Peyer's patch (tissue), 4 donors: ENCODE measurements around the gene PARS2. TPM values are rescaled to one million over a fixed set of nuclear protein-coding genes. Genes with fewer than 3 reads are reported as not detected.
A peak's percentile ranks its signal among the peaks of the same experiment; 100 is the strongest.

Experiments used
- DNase-seq, 3 donors: peaks; one replicate each; pipeline ENCODE4 v3.0.0-alpha.2; 2017 to 2019
- H3K27ac ChIP-seq, 4 donors: fragments of 200-600 bp; sonication (generic); one replicate each; pipeline ENCODE4 v1.5.1; 2016 to 2019
- H3K27me3 ChIP-seq, 2 donors: fragments of 200-600 bp; sonication (generic); one replicate each; pipeline ENCODE4 v1.5.1; 2019
- H3K36me3 ChIP-seq, 3 donors: fragments of 200-600 bp; sonication (generic); one replicate each; pipeline ENCODE4 v1.5.1; 2016 to 2019
- H3K4me1 ChIP-seq, 4 donors: fragments of 200-600 bp; sonication (generic); one replicate each; pipeline ENCODE4 v1.5.1; 2016 to 2019
- H3K4me3 ChIP-seq, 4 donors: fragments of 200-600 bp; sonication (generic); 1 replicate in 3 of 4; 2 replicates in 1 of 4; pipeline ENCODE4 v1.5.1; 2016 to 2019; ENCODE audit warnings: mild to moderate bottlenecking in 1 of 4
- H3K9me3 ChIP-seq, 4 donors: fragments of 200-600 bp; sonication (generic); one replicate each; pipeline ENCODE4 v1.5.1; 2016 to 2019; ENCODE audit warnings: mild to moderate bottlenecking in 1 of 4
- POLR2A ChIP-seq, 2 donors: fragments of 450-650 bp; IDR thresholded peaks; one replicate each; pipeline ENCODE4 v1.5.1; 2017; ENCODE audit warnings: antibody characterized with exemption in 2 of 2, mild to moderate bottlenecking in 2 of 2, moderate library complexity in 2 of 2
- total RNA-seq, 4 donors: library from RNA; depleted of rRNA; stranded (reverse); fragments of >200 nt; gene quantifications; one replicate each; pipeline ENCODE4 v1.1.0, GENCODE V29; 2016
- TF ChIP-seq, protein P1 (sequence below), 6 experiments: fragments of 450-650 bp in 4 of 6; fragments of 200-600 bp in 2 of 6; sonication (generic) in 1 of 6; IDR thresholded peaks; one replicate each; pipeline ENCODE4 v1.5.1; 2017 to 2019; ENCODE audit warnings: antibody characterized with exemption in 6 of 6, mild to moderate bottlenecking in 3 of 6, moderate library complexity in 1 of 6

The PARS2 gene
- total RNA-seq, 4 donors from 2014 or later, result 1.7 to 10.0 (median 5.8) TPM

DNA sequence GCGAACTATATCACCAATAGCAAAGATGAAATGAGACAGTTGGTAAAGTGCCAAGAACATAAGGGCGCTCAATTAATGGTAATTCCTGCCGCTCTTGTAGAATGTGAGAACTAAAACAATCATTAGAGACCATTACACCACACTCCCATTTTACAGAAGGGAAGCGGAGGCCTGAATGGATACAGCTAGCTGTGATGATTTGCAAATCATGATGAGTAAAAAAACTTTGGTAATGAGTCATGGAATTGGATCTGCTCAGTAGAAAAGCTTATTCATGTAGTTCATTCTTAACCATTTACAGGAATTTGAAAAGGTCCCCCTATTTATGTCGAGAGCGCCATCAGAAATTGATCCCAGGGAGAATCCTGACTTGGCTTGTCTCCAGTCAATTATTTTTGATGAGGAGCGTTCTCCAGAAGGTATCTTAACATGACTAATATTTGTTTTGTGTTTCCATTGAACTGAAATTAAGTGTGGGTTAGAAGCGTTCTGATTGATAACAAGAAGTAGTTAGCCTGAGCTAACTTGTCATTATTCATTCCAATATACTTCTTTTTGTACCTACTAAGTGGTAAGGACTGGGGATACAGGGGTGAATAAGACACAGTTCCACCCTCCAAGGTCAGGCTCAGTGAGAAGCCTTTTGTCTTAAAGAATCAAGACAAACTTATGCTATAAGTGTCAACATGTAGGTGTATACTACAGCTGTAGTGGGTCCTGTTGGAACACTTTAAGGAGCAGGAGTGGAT lies 47.9 kb downstream of the PARS2 start:
- peaks cover 0 to 27% (median 0%) of the 10 kb centered on the region in 3 donors for H3K36me3 ChIP-seq
- peaks cover 0 to 17% (median 2%) of the 10 kb centered on the region in 4 donors for H3K4me1 ChIP-seq
- H3K27ac ChIP-seq, result peak overlapping the region; percentile 50 to 80 (median 78)
- no peak for DNase-seq
- no peaks in the 10 kb centered on the region for H3K9me3 ChIP-seq
- no peak for TF ChIP-seq POLR2A (IDR thresholded peaks at IDR 0.05)
- TF ChIP-seq, protein P1, sequence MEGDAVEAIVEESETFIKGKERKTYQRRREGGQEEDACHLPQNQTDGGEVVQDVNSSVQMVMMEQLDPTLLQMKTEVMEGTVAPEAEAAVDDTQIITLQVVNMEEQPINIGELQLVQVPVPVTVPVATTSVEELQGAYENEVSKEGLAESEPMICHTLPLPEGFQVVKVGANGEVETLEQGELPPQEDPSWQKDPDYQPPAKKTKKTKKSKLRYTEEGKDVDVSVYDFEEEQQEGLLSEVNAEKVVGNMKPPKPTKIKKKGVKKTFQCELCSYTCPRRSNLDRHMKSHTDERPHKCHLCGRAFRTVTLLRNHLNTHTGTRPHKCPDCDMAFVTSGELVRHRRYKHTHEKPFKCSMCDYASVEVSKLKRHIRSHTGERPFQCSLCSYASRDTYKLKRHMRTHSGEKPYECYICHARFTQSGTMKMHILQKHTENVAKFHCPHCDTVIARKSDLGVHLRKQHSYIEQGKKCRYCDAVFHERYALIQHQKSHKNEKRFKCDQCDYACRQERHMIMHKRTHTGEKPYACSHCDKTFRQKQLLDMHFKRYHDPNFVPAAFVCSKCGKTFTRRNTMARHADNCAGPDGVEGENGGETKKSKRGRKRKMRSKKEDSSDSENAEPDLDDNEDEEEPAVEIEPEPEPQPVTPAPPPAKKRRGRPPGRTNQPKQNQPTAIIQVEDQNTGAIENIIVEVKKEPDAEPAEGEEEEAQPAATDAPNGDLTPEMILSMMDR (IDR thresholded peaks at IDR 0.05), result no peak
- H3K27me3 ChIP-seq, result no peaks in the 10 kb centered on the region
- peak overlapping the region; percentile 60 to 81 (median 70) for H3K4me3 ChIP-seq

DNA sequence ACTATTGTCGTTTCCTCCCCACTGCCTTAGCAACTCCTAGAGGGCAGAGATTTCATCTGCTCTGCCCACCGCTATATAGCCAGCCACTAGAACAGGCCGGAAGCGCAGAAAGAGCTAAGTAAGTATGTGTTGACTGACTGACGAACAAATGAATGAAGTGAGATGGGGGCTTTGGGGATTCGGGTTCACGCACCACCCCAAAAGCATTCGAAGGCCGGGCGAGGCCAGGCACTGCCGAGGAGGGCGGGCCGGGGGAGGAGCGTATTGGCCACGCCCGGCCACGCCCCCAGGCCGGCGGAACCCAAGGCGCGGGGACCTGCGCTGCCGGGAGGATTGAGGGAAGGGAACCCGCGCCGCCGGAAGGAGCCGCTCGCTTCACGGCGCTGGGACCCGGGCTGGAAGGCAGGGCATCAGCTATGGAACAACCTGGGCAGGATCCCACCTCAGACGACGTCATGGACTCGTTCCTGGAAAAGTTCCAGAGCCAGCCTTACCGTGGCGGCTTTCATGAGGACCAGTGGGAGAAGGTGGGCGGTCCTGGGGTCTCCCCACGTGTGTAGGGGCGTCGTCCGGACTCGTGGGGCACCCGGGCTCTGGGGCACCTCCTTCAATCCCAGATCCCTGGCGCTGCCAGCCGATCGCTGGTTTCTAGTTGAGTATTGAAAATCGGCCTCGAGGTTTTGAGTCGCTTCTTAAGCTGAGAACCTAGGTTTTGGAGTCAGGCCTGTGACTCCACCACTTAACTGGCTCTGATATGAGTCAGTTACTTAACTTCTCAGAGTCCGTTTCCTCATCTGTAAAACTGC lies 48.6 kb downstream of the PARS2 start, which contains the start of gene TTC4:
Gene TTC4, plus strand, starts transcription at position 369 of the 806 bp plus-strand sequence. Its CDS starts 48 bp downstream, at position 417.
- peaks cover 0 to 20% (median 0%) of the 10 kb centered on the region in 3 donors for H3K36me3 ChIP-seq
- TF ChIP-seq, protein P1 (IDR thresholded peaks at IDR 0.05), result peak in 2 of 6 experiments; percentile 23 to 27
- peak; percentile 49 to 62 for TF ChIP-seq POLR2A (IDR thresholded peaks at IDR 0.05)
- no peaks in the 10 kb centered on the region for H3K27me3 ChIP-seq
- H3K4me3 ChIP-seq, result peak within 1 kb of the TSS; percentile 60 to 81 (median 70)
- DNase-seq, result peak; percentile 79 to 91 (median 90)
- H3K27ac ChIP-seq, result peak within 1 kb of the TSS; percentile 50 to 80 (median 78)
- no peaks in the 10 kb centered on the region for H3K9me3 ChIP-seq
- peaks cover 0 to 17% (median 2%) of the 10 kb centered on the region in 4 donors for H3K4me1 ChIP-seq

DNA sequence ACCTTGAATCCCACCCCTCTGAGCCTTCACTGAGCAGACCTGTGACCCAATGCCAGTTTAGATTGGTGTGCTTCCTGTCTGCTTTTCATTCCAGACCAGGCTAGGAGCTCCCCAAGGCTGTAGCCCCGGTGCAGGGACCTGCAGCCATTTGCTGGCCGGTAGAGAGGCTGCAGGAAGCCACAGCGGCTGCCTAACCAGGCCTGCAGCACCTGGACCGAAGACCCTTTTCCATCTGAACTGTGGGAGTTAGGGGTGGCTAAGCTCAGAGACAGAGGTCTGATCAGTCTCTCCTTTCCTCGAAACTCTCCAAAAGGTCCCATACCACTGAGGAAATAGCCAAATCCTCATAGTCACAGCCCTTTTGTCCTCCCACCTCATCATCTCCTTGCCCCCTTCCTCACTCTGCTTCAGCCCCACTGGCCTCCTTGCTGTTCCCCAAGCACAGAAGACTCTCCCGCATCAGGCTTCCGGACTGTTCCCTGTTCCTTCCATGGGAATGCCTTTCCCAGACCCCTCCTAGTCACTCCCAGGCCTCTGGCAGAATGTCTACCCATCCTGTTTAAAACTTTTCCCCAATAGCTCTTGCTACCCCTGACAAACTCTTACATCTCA lies 49.3 kb downstream of the PARS2 start:
- peak overlapping the region; percentile 50 to 80 (median 78) for H3K27ac ChIP-seq
- H3K9me3 ChIP-seq, result no peaks in the 10 kb centered on the region
- H3K4me3 ChIP-seq, result peak overlapping the region; percentile 60 to 81 (median 70)
- no peak for DNase-seq
- H3K36me3 ChIP-seq, result peaks cover 0 to 16% (median 0%) of the 10 kb centered on the region in 3 donors
- TF ChIP-seq POLR2A (IDR thresholded peaks at IDR 0.05), result no peak
- TF ChIP-seq, protein P1 (IDR thresholded peaks at IDR 0.05), result no peak
- H3K4me1 ChIP-seq, result peaks cover 0 to 17% (median 2%) of the 10 kb centered on the region in 4 donors
- H3K27me3 ChIP-seq, result no peaks in the 10 kb centered on the region

DNA sequence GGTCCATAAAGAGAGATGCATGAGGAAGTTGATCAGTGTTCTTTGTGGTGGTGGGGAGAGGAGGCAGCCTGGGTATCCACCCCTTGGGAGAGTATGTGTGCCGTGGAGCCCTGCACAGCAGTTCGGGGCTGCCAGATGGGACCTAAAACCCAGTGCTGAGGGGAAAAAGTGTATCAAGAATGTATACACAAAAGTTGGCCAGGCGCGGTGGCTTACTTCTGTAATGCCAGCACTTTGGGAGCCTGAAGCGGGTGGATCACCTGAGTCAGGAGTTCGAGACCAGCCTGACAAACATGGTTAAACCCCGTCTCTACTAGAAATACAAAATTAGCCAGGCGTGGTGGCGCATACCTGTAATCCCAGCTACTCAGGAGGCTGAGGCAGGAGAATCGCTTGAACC lies 52.8 kb downstream of the PARS2 start:
- DNase-seq, result no peak
- Histone ChIP-seq H3K9me3 (no peaks in the 10 kb centered on the region), H3K27ac (no peak overlapping the region), H3K27me3 (no peaks in the 10 kb centered on the region), H3K4me3 (no peak overlapping the region), H3K36me3 (no peaks in the 10 kb centered on the region), H3K4me1 (peaks cover 0 to 11% (median 2%) of the 10 kb centered on the region in 4 donors)
- no peak for TF ChIP-seq POLR2A (IDR thresholded peaks at IDR 0.05)
- TF ChIP-seq, protein P1 (IDR thresholded peaks at IDR 0.05), result no peak

DNA sequence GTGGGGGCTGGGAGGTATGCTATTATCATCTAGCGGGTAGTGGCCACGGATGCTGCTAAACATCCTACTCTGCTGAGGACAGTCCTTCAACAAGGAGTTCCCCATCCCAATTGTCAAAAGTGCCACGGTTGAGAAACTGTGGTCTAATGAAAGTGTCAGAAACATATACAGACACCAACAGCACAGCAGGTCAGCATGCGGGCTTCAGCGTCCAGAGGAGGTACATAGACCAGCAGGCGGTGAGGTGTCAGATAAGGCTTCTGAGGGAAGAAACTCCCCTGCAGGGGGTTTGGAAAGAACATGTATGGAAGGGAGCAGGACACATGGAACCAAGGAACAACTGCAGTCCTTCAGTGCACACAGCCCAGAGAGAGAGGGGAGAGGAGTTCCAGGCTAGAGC lies 53.5 kb downstream of the PARS2 start:
- Histone ChIP-seq H3K36me3 (no peaks in the 10 kb centered on the region), H3K27me3 (no peaks in the 10 kb centered on the region), H3K9me3 (no peaks in the 10 kb centered on the region), H3K27ac (no peak overlapping the region), H3K4me1 (peaks cover 0 to 7% (median 2%) of the 10 kb centered on the region in 4 donors), H3K4me3 (no peak overlapping the region)
- TF ChIP-seq POLR2A (IDR thresholded peaks at IDR 0.05), result no peak
- TF ChIP-seq, protein P1 (IDR thresholded peaks at IDR 0.05), result no peak
- no peak for DNase-seq
